RWPE2 (cell line): ENCODE data around the gene FHIT.
"Not testable (repeated sequence)": the region's sequence is repeated elsewhere in the genome, so short reads cannot be mapped to it uniquely, and the experiment has no call there.

Experiments
- ATAC-seq: fragments of 200-7000 bp; cut with Tn5 transposase; 3 replicates; pipeline ENCODE4 v1.9.1; 2021; ENCODE audit warnings: low read depth
- DNase-seq: peaks from one replicate; pipeline ENCODE4 v3.0.0-alpha.2; 2020; ENCODE audit warnings: low spot score
- H3K27ac ChIP-seq: fragments of 450-650 bp; 2 replicates; pipeline ENCODE4 v1.5.1; 2017; ENCODE audit warnings: mild to moderate bottlenecking; ENCODE audit not compliant: poor library complexity, severe bottlenecking
- H3K27me3 ChIP-seq: fragments of 250-450 bp; sonication (Bioruptor Pico); 2 replicates; pipeline ENCODE4 v1.5.1; 2021; ENCODE audit warnings: mild to moderate bottlenecking, moderate library complexity; ENCODE audit not compliant: insufficient read depth, poor library complexity, severe bottlenecking
- H3K36me3 ChIP-seq: fragments of 250-450 bp; sonication (Bioruptor Pico); 2 replicates; pipeline ENCODE4 v1.5.1; 2020; ENCODE audit warnings: low read depth, mild to moderate bottlenecking, moderate library complexity
- H3K4me1 ChIP-seq: fragments of 250-450 bp; sonication (Bioruptor Pico); 2 replicates; pipeline ENCODE4 v1.5.1; 2021; ENCODE audit warnings: mild to moderate bottlenecking, moderate library complexity; ENCODE audit not compliant: insufficient read depth, poor library complexity, severe bottlenecking
- H3K4me3 ChIP-seq: fragments of 250-450 bp; sonication (Bioruptor Pico); 2 replicates; pipeline ENCODE4 v1.5.1; 2021; ENCODE audit warnings: mild to moderate bottlenecking, moderate library complexity; ENCODE audit not compliant: severe bottlenecking
- H3K9me3 ChIP-seq: fragments of 250-450 bp; sonication (Bioruptor Pico); 2 replicates; pipeline ENCODE4 v1.5.1; 2021; ENCODE audit warnings: mild to moderate bottlenecking, moderate library complexity; ENCODE audit not compliant: severe bottlenecking
- TF ChIP-seq, protein P1 (sequence below): fragments of 450-650 bp; IDR thresholded peaks from one replicate; pipeline ENCODE4 v1.5.1; 2017; ENCODE audit warnings: mild to moderate bottlenecking, moderate library complexity; ENCODE audit not compliant: poor library complexity, severe bottlenecking

FHIT gene

DNA sequence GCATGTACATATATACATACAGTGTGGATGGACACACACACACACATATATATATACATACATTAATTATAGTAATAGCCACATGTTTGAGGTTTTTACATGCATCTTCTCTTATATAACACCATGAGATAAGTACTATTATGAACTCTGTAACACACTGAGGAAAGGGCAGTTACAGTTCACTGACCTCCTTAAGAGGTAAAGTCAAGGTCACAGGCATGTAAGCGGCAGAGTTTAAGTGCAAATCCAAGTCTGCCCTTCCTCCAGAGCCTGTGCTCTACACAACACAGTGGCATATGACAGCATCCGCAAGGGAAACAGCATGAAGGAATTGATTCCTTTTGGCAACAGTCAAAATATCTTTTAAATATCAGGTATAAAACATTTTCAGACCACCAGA is 26.4 kb downstream of the FHIT start:
- Histone ChIP-seq H3K9me3 (no peaks in the 10 kb centered on the region), H3K36me3 (no peaks in the 10 kb centered on the region), H3K4me1 (no peaks in the 10 kb centered on the region), H3K4me3 (no peak overlapping the region), H3K27me3 (no peaks in the 10 kb centered on the region), H3K27ac (no peak overlapping the region)
- DNase-seq (no peak), ATAC-seq (no peak)
- TF ChIP-seq, protein P1, sequence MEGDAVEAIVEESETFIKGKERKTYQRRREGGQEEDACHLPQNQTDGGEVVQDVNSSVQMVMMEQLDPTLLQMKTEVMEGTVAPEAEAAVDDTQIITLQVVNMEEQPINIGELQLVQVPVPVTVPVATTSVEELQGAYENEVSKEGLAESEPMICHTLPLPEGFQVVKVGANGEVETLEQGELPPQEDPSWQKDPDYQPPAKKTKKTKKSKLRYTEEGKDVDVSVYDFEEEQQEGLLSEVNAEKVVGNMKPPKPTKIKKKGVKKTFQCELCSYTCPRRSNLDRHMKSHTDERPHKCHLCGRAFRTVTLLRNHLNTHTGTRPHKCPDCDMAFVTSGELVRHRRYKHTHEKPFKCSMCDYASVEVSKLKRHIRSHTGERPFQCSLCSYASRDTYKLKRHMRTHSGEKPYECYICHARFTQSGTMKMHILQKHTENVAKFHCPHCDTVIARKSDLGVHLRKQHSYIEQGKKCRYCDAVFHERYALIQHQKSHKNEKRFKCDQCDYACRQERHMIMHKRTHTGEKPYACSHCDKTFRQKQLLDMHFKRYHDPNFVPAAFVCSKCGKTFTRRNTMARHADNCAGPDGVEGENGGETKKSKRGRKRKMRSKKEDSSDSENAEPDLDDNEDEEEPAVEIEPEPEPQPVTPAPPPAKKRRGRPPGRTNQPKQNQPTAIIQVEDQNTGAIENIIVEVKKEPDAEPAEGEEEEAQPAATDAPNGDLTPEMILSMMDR: no peak

DNA sequence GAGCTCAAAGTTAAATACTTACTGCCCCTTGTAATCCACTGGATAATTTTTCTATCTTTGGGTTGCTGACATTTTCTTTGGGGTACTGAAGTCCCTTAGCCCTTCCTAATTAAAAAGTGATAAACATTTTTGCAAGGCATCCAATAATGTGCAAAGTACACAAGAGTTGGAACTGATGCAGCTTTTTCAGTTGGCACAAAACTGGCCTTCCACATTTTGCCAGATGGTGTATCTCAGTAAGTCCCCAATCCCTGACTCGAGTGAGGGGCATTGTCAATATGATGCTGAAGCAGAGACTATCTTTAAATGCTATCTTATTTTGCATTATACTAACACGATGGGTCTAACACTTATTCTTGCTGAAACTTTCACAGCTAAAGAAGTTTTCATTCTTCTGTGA is 27.8 kb downstream of the FHIT start:
- H3K36me3 ChIP-seq: no peaks in the 10 kb centered on the region
- DNase-seq: no peak
- no peak for ATAC-seq
- H3K27ac ChIP-seq: no peak overlapping the region
- H3K27me3 ChIP-seq: no peaks in the 10 kb centered on the region
- TF ChIP-seq, protein P1: no peak
- H3K9me3 ChIP-seq: no peaks in the 10 kb centered on the region
- no peaks in the 10 kb centered on the region for H3K4me1 ChIP-seq
- no peak overlapping the region for H3K4me3 ChIP-seq

DNA sequence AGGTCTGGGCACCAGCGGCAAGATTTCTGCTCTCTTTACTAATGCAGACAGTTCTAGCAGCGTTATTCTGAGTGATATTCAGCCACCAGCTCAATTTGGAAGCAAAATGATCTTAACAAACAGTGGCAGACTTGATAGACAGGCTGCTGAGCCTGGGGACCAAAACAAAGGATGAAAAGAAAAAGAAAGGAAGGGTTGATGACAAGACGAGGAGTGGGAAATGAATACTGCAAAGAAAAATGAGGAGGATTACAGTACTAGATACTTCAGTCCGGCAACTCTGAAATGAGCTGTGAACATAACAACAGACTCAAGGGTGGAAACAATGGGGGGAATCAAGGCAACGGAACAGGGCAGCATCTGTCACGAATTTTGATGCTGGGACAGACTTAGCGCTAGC is 28.8 kb downstream of the FHIT start:
- Histone ChIP-seq H3K27me3 (no peaks in the 10 kb centered on the region), H3K4me3 (no peak overlapping the region), H3K4me1 (no peaks in the 10 kb centered on the region), H3K36me3 (no peaks in the 10 kb centered on the region), H3K27ac (no peak overlapping the region), H3K9me3 (no peaks in the 10 kb centered on the region)
- TF ChIP-seq, protein P1: no peak
- ATAC-seq (no peak), DNase-seq (no peak)

DNA sequence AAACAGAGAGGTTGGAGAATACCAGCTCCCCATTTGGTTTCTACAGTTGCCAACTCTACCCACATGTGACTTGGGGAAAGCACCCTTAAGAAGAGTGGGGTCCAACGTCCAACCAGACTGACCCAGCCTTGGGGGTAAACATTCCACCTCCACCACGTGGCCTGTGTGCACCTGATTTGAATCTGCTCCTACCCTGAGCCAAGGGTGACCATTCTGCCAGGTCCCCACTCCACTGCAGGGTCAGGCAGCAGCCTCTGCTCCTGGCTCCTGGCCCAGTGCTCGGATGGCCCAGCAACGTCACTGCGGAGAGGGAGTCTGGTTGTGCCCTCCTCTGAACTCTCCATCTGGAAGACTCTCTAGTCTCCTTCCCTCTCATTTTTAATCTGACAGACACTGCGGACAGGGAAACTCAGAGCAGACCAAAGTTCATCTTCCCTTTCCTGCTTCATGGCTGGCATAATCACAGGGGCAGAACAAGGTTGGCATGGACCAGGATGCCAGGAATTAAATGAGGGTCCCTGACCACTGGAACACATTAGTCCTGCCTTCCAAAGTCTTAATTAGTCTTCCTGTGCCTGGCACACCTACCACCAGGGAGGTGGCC is 29.4 kb downstream of the FHIT start:
- H3K27ac ChIP-seq: no peak overlapping the region
- no peaks in the 10 kb centered on the region for H3K9me3 ChIP-seq
- H3K4me1 ChIP-seq: no peaks in the 10 kb centered on the region
- H3K27me3 ChIP-seq: no peaks in the 10 kb centered on the region
- ATAC-seq (no peak), DNase-seq (no peak)
- TF ChIP-seq, protein P1: no peak
- no peaks in the 10 kb centered on the region for H3K36me3 ChIP-seq
- no peak overlapping the region for H3K4me3 ChIP-seq

DNA sequence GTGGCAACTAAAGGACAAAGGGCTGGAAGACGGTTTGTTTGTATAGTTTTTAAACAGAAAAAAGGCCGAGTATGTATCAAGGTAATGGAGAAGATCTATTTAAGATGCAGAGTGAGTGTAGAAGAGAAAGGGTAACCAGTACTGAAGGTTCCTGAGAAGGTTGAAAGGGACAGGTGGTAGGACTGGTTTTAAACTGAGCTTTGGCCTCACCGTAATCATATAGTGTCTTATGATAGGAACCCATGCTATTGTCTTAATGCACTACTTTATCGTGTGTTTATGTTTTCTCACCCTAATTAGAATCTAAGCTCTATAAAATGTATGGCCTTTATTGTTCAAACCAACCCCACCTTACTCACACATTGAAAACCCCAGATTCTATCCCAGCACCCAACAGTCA is 32.7 kb downstream of the FHIT start:
- no peak overlapping the region for H3K4me3 ChIP-seq
- no peaks in the 10 kb centered on the region for H3K36me3 ChIP-seq
- H3K9me3 ChIP-seq: no peaks in the 10 kb centered on the region
- TF ChIP-seq, protein P1: no peak
- no peaks in the 10 kb centered on the region for H3K27me3 ChIP-seq
- DNase-seq (no peak), ATAC-seq (no peak)
- H3K27ac ChIP-seq: no peak overlapping the region
- no peaks in the 10 kb centered on the region for H3K4me1 ChIP-seq

DNA sequence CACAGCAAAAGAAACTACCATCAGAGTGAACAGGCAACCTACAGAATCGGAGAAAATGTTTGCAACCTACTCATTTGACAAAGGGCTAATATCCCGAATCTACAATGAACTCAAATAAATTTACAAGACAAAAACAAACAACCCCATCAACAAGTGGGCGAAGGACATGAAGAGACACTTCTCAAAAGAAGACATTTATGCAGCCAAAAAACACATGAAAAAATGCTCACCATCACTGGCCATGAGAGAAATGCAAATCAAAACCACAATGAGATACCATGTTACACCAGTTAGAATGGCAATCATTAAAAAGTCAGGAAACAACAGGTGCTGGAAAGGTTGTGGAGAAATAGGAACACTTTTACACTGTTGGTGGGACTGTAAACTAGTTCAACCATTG is 35.1 kb downstream of the FHIT start:
- not testable (repeated sequence) for ATAC-seq, DNase-seq, H3K4me3 ChIP-seq, H3K4me1 ChIP-seq, H3K9me3 ChIP-seq, H3K27me3 ChIP-seq, H3K27ac ChIP-seq, H3K36me3 ChIP-seq
